ENCODE data around the gene SLC25A45.
"Not testable (repeated sequence)": the region's sequence is repeated elsewhere in the genome, so short reads cannot be mapped to it uniquely, and the experiment has no call there.

The SLC25A45 gene

GRCh38 chr11:65353376-65353775 is 29.1 kb downstream of the SLC25A45 start:
- no peaks in the 10 kb centered on the region for H3K9me3 Mint-ChIP-seq
- H3K36me3 Mint-ChIP-seq, result peaks cover 21% of the 10 kb centered on the region
- peak overlapping the region; percentile 30 for H3K4me3 Mint-ChIP-seq
- H3K4me1 Mint-ChIP-seq, result peaks cover 29% of the 10 kb centered on the region
- ATAC-seq, result no peak
- no peaks in the 10 kb centered on the region for H3K27me3 Mint-ChIP-seq
- no peak overlapping the region for H3K27ac Mint-ChIP-seq

GRCh38 chr11:65352783-65353182 is 29.7 kb downstream of the SLC25A45 start:
- Mint-ChIP-seq H3K9me3 (no peaks in the 10 kb centered on the region), H3K27me3 (no peaks in the 10 kb centered on the region), H3K4me1 (peaks cover 24% of the 10 kb centered on the region), H3K4me3 (no peak overlapping the region), H3K27ac (no peak overlapping the region), H3K36me3 (peaks cover 26% of the 10 kb centered on the region)
- no peak for ATAC-seq

- Mint-ChIP-seq H3K9me3 (no peaks in the 10 kb centered on the region), H3K27ac (no peak overlapping the region)
Observed at GRCh38 chr11:65351511-65351910, 30.9 kb downstream of the SLC25A45 start.

DNA sequence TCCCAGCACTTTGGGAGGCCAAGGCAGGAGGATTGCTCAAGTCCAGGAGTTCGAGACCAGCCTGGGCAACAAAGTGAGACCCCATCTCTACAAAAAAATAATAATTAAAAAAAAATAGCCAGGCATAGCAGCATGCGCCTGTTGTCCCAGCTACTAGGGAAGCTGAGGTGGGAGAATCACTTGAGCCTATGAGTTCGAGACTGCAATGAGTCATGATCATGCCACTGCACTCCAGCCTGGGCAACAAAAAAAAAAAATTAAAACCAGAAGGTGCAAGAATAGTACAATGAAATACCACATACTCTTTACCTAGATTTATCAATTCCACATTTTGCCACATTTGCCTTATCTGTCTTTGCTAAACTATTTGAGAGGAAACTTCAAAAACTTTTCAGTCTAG is 40.6 kb downstream of the SLC25A45 start:
- no peak for ATAC-seq
- peaks cover 68% of the 10 kb centered on the region for H3K36me3 Mint-ChIP-seq
- no peak overlapping the region for H3K27ac Mint-ChIP-seq
- H3K27me3 Mint-ChIP-seq, result no peaks in the 10 kb centered on the region
- no peak overlapping the region for H3K4me3 Mint-ChIP-seq
- no peaks in the 10 kb centered on the region for H3K9me3 Mint-ChIP-seq
- peaks cover 19% of the 10 kb centered on the region for H3K4me1 Mint-ChIP-seq

More at GRCh38 chr11:65351511-65351910, 30.9 kb downstream of the SLC25A45 start:
- no peak overlapping the region for H3K4me3 Mint-ChIP-seq
- H3K36me3 Mint-ChIP-seq, result peaks cover 31% of the 10 kb centered on the region
- no peak for ATAC-seq
- H3K27me3 Mint-ChIP-seq, result no peaks in the 10 kb centered on the region
- H3K4me1 Mint-ChIP-seq, result peaks cover 23% of the 10 kb centered on the region

DNA sequence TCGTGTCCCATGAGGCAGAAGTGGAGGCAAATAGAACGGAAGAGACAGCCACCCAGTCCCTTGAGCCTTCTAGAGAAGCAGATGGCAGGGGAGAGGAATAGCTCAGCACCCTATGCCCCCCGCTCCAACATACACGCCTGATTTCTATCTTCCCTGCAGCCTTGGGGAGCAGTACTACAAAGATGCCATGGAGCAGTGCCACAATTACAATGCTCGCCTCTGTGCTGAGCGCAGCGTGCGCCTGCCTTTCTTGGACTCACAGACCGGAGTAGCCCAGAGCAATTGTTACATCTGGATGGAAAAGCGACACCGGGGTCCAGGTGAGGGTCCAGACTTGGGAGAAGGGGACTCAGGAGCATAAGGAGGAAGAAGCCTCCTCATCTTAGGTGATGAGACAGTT is 42.2 kb downstream of the SLC25A45 start:
- Mint-ChIP-seq H3K9me3 (no peaks in the 10 kb centered on the region), H3K4me3 (no peak overlapping the region), H3K27ac (peak overlapping the region; percentile 48), H3K27me3 (no peaks in the 10 kb centered on the region), H3K36me3 (peaks cover 52% of the 10 kb centered on the region), H3K4me1 (peaks cover 27% of the 10 kb centered on the region)
- no peak for ATAC-seq

- Mint-ChIP-seq H3K27ac (no peak overlapping the region), H3K4me1 (peaks cover 37% of the 10 kb centered on the region), H3K36me3 (peaks cover 37% of the 10 kb centered on the region), H3K9me3 (no peaks in the 10 kb centered on the region), H3K27me3 (no peaks in the 10 kb centered on the region), H3K4me3 (no peak overlapping the region)
- ATAC-seq, result no peak
Observed at GRCh38 chr11:65338676-65339075, 43.8 kb downstream of the SLC25A45 start.

GRCh38 chr11:65334696-65335295 is 47.6 kb downstream of the SLC25A45 start:
- H3K9me3 Mint-ChIP-seq, result no peaks in the 10 kb centered on the region

GRCh38 chr11:65332591-65332990 is 49.9 kb downstream of the SLC25A45 start:
- H3K9me3 Mint-ChIP-seq, H3K27me3 Mint-ChIP-seq, H3K36me3 Mint-ChIP-seq, H3K27ac Mint-ChIP-seq, H3K4me3 Mint-ChIP-seq, ATAC-seq: not testable (repeated sequence)
- peaks cover 28% of the 10 kb centered on the region for H3K4me1 Mint-ChIP-seq

More at GRCh38 chr11:65334696-65335295, 47.6 kb downstream of the SLC25A45 start:
- Mint-ChIP-seq H3K4me3 (peak overlapping the region; percentile 89), H3K36me3 (peaks cover 9% of the 10 kb centered on the region), H3K4me1 (peaks cover 40% of the 10 kb centered on the region), H3K27me3 (no peaks in the 10 kb centered on the region), H3K27ac (peak overlapping the region; percentile 89)
- ATAC-seq, result no peak

DNA sequence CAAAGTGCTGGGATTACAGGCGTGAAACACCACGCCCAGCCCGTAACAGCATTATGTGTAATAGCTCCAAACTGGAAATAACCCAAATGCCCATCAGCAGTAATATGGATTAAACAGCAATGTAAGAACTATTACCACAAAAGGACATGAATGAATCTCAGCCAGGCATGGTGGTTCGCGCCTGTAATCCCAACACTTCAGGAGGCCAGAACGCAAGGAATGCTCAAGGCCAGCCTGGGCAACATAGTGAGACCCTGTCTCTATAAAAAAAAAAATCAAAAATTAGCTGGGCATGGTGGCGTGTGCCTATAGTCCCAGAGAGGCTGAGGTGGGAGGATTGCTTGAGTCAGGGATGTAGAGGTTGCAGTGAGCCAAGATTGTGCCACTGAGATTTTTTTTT is 51.9 kb downstream of the SLC25A45 start:
- ATAC-seq, result no peak
- H3K9me3 Mint-ChIP-seq, result no peaks in the 10 kb centered on the region
- no peaks in the 10 kb centered on the region for H3K36me3 Mint-ChIP-seq
- H3K27me3 Mint-ChIP-seq, result no peaks in the 10 kb centered on the region
- no peak overlapping the region for H3K4me3 Mint-ChIP-seq
- H3K4me1 Mint-ChIP-seq, result peaks cover 24% of the 10 kb centered on the region
- H3K27ac Mint-ChIP-seq, result no peak overlapping the region

- ATAC-seq, result peak; percentile 54
- Mint-ChIP-seq H3K27ac (peak overlapping the region; percentile 91), H3K9me3 (no peaks in the 10 kb centered on the region), H3K36me3 (no peaks in the 10 kb centered on the region), H3K4me1 (peaks cover 18% of the 10 kb centered on the region), H3K4me3 (peak overlapping the region; percentile 71), H3K27me3 (no peaks in the 10 kb centered on the region)
Observed at GRCh38 chr11:65329944-65330403, 52.5 kb downstream of the SLC25A45 start.

GRCh38 chr11:65329478-65329877 is 53.0 kb downstream of the SLC25A45 start:
- Mint-ChIP-seq H3K27ac (peak overlapping the region; percentile 91), H3K27me3 (no peaks in the 10 kb centered on the region), H3K36me3 (no peaks in the 10 kb centered on the region), H3K4me1 (peaks cover 13% of the 10 kb centered on the region), H3K9me3 (no peaks in the 10 kb centered on the region), H3K4me3 (peak overlapping the region; percentile 71)
- no peak for ATAC-seq

DNA sequence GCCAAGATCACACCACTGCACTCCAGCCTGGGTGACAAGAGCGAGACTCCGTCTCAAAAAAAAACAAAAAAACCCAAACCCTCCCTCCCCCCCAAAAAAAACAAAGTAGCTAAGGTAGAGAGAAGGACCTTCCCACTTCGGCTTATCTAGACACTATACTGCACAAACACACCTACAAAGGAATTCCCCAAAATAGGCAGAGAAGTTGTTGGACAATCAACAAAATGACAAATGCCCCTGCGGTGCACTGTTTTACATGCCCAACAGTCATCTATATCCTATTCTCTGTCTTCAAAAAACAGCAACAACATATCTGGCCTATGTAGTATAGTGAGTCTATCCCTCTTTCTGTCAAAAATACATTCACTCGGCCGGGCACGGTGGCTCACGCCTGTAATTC is 55.4 kb downstream of the SLC25A45 start:
- no peaks in the 10 kb centered on the region for H3K36me3 Mint-ChIP-seq
- ATAC-seq, result no peak

DNA sequence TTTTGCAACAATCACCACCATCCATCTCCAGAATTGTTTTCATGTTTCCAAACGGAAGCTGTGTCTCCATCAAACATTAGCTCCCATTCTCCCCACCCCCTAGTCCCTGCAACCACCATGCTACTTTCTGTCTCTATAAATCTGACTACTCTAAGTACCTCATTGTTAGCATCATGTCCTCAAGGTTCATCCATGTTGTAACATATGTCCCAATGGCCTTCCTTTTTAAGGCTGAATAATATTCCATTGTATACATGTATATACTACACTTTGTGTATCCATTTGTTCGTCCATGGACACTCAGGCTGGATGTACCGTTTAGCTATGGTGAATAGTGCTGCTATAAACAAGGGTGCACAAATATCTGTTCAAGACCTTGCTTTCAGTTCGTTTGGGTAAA is 57.0 kb downstream of the SLC25A45 start:
- ATAC-seq, result no peak
- Mint-ChIP-seq H3K4me1 (peaks cover 11% of the 10 kb centered on the region), H3K36me3 (no peaks in the 10 kb centered on the region), H3K9me3 (no peaks in the 10 kb centered on the region), H3K4me3 (no peak overlapping the region), H3K27me3 (peaks cover 28% of the 10 kb centered on the region), H3K27ac (no peak overlapping the region)

More for the DNA sequence above, 55.4 kb downstream of the SLC25A45 start:
- Mint-ChIP-seq H3K27me3 (peaks cover 16% of the 10 kb centered on the region), H3K27ac (no peak overlapping the region), H3K4me3 (no peak overlapping the region), H3K9me3 (no peaks in the 10 kb centered on the region), H3K4me1 (peaks cover 11% of the 10 kb centered on the region)
